NCI-H526 treated with DMSO at 0.1 percent for 48 hours (cell line): ENCODE measurements around the gene SFR1.

ENCODE experiments used
- DNase-seq: peaks from one replicate; lab custom pipeline; 2025; lab: John Stamatoyannopoulos, UW

The SFR1 gene, protein sequence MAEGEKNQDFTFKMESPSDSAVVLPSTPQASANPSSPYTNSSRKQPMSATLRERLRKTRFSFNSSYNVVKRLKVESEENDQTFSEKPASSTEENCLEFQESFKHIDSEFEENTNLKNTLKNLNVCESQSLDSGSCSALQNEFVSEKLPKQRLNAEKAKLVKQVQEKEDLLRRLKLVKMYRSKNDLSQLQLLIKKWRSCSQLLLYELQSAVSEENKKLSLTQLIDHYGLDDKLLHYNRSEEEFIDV

DNA sequence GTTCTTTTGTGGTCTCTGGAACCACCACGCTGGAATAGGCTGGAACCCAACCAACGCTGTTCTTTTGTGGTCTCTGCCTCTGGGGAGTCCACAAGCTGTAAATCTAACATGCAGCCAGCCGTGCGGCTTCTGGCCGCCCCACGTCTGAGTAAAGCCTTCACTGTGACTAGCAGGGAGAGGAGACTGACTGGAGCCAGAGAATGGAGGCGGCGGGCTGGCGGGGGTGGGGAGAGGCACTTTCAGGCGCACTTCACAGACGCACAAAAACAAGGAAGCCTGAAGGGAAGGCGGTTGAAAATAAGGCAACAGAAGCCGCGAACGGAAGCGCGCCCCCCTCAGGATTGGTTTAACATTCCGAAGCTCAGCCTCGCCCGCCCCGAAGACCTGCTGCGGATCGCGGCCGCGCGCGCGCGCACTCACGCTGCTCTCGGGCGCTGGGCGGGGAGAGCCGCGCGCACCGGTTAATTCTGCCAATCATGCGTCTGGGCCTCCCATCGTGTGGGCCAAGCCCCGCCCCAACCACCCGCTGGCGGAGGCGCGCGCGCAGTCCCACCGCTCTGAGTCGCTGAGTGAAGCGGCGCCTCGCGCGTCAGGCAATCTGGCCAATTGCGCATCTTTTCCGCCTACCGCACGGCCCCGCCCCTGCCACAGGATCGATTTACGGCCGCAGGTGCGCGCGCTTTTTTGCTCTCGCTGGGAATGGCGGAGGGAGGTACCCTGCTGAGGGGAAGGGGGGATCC lies at the start of gene SFR1:
Gene SFR1, plus strand, starts transcription at position 687 of the 740 bp plus-strand sequence. Its CDS starts 13 bp downstream, at position 700.
- peak; percentile 93 for DNase-seq

DNA sequence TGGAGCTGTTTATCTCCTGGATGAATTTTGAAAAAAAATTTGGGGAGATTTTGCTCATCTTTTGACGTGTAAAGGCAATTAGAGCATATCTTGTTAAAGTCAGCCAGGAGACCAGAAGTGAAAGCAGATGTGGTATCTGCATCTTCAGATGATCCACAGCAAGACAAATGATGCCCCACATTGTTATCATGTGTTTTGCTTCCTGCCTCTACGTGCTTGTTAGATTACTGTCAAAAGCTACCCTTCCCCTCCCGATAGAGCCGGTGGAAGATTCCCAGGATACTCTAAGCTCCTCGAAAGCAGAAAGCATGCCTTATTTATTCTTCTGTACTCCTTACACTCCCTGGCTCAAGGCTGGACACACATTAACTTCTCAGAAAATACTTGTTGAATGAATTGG lies 49.2 kb upstream of the SFR1 start:
- no peak for DNase-seq

DNA sequence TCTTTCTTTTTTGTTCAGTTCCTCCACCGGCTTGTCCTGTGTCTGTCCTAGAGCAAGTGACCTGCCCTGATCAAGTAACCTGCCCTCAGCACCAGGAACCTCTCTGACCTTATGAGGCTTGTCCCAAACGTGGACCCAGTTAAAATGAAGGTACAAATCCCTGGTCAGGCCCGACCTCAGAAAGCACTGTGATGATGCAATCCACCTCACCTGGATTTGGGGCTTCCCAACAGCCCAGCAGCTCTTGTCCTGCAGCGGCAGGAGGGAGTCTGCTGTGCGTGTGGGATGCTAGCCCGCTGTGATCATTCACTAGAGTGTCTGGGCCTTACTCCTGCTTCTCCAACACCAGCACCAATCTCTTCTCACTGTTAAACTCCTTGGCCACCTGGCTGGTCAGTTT lies 47.5 kb upstream of the SFR1 start:
- no peak for DNase-seq

DNA sequence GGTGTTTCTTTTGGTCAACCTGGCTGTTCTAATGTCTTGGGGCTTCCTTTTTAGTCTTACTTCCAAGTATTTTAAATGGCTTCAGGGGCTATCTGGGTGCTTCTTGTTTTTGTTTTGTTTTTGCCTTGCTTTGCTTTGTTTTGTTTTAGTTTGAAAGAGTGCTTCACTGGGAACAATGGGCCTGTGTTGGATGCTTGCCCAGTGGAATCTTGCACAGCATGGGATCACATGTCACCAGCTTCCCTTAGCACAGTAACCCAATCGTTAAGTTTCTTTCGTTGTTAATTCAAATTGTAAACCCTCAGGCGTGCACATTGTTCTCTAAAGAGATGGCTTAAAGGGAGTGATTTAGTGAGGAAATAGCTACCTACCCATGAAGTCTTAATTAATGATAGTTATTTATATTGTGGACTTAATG lies 45.2 kb upstream of the SFR1 start:
- DNase-seq = no peak

DNA sequence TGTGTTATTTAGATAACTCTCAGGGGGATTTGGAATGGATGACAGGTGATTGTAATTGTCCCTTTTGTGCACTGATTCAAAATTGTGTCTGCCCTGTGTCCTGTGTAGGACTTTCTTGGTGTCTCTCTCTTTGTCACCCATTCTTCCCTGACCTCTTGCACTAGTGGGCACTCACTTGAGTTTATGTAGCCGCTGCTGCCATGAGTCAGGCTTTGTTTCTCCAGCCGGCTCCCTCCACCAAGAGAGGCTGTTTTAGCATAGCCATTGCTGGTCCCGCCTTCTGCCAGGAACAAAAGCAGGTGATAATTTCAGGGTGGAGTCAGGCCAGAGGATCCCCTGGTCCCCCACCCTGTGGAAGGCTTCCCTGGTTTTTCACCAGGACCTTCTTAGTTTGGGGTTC lies 44.7 kb upstream of the SFR1 start:
- no peak for DNase-seq

DNA sequence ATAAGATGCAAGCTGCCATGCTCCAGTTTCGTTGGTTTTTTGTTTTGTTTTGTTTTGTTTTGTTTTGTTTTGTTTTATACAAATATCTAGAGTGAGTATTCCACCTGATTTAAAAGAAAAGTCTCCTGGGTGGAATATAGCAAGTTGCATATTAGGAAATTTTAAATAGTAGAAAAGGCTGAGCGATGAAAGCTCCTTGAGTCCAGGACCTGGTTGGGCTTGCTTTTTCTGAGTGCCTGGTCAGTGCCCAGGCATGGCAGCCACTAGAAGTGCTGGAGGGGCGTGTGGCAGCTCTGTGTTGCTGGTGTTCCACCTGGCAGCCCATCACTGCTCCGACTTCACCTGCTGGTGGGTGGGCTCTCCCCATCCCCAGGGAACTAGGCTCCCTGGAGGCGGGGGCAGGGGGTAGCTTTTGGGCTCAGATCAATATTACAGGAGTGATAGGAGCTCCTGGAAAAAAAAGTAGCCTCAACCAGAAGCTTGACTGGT lies 44.3 kb upstream of the SFR1 start:
- no peak for DNase-seq

DNA sequence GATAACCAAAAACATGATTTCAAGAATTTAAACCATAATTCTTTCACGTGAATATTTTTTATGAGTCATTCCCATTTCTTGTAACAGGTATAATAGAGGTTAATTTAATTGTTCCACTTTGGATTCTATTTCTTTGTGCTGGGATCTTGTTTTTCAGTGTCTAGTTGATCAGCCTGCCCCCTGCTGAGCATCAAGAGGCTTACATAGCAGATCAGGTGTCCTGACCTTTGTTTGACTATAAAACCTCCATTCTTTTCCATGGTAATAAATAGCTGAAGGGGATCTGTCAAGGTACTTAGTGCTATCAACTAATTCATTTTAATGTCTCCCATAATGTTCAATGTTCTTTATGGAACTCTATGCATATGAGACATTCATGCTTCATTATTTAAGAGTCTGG lies 41.2 kb upstream of the SFR1 start:
- DNase-seq = no peak

DNA sequence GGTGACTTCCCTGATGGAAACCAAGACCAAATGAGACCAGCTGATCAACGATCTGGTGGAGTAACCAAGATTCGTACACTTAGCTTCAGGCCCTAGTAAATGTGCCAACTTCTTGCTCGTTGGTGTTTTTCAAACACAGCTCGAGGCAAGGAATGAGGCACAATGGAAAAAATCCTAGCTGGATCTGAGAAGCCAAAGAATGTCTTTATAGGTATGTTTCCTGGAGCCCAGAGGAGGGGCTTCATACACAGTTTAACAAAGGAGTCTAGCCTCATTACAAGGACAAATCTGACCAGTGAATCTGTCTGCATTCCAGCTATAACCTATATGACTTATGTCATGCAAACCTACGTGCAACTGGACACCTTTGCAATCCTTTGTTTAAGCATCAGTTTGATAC lies 40.0 kb upstream of the SFR1 start:
- no peak for DNase-seq

DNA sequence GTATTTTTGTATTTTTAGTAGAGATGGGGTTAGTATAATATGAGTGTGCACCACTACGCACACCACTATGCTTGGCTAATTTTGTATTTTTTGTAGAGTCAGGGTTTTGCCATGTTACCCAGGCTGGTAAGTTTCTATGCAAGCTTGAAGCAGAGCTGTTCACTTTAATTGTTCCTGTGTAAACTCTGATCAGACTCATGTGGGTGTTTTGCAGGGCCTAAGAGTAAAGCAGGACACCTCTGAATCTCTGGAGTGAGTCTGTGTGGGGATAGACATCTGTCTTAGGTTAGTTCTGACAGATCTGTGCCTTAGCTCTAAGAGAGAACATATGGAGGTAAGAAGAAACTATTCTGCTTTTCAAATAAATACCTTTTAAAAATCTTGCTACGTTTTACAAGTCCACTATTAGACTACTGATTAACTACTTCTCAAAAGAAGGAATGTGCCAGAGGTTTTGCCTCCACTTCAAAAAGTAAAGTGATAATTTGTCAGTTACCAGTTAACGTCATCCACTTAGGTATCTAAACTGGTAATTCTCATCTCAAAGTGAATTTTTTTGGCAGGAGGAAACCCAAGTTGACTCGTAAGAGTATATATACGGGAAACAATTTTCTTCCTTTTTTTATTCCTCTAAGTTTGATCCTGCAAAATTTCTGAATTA lies 37.4 kb upstream of the SFR1 start:
- DNase-seq = no peak

DNA sequence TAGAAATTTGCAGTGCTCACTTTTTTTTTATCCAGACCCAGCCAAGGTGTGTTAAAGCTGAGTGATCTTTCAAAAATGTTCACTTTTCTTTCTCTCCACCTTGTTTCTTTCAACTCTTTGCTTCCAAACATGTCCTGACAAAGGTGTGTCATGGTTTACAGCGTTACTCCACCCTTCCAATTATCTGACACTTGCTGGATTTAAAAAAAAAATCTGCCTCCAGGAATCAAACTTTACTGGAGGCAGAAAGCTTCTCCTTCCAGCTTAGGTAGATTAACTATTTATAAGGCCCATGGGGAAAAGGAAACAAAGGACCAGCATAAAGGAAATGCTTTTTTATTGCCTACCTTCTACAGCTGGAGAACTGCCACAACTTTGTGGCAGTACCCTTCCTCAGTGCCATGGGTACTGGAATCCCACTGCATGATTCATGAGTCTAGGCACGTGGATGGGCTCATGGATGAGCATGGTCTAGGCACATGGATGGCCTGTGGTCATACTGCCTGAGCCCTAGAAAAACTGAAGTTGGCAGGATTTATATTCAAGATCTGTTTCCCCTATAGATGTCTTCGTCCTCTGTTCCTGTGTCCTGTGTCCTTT lies 36.1 kb upstream of the SFR1 start, which contains the start of gene COL17A1:
Gene COL17A1, minus strand, starts transcription at position 80 of the 600 bp plus-strand sequence. CDS start 5,207 bp downstream, outside the sequence.
- DNase-seq = no peak

DNA sequence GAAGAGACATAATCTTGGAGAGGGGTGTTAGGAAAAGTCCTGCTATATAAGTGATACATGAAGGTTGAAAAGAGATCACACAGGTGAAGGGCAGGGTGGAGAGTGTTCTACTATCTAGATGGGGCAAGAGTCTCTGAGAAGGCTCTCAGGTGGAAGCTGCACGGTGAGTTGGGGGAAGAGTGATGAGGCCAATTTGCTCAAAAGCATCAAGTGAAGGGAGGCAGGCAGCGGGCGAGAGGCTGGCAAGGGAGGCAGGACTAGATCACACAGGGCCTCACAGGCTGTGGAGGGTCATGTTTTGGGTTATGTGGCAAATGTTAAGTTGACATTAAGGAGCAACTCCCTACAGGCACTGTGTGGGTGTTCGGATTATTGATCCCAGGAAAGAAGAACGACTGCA lies 33.7 kb upstream of the SFR1 start:
- DNase-seq = no peak

DNA sequence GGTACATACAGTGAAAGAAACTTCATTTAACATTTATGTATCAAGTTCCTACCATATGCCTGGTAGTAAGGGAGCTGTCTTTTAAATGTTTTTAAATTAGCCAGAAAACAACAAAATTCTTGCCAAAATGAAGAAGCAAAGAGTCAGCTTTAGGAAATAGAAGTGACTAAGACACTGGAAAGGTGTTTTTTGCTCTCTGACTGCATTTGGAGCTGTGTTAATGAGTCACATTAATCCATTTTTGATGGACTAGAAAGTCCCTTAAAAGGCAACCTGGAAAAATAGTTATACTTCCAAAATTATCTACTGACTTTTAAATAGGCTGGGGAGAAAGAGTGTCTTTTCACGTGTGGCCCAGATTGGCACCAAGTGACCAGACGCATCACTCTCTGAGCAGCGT lies 32.4 kb upstream of the SFR1 start:
- no peak for DNase-seq

DNA sequence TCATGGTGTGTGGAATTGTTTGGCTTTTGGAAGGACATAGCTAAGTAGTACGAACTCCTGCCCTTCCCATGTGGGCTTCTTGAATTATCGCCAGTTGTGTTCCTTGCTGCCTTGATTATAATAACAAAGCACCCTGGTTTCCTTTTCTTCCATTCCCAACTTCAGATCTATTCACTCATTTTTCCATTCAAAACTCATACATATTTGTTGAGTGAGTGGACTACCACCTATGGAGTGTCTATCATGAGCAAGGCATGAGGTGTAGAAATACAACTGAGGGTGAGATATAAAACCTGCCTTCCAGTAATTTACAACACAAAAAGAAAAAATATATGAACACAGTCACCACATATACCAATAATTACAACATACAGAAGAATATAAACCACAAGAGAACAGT lies 31.4 kb upstream of the SFR1 start:
- DNase-seq = no peak

DNA sequence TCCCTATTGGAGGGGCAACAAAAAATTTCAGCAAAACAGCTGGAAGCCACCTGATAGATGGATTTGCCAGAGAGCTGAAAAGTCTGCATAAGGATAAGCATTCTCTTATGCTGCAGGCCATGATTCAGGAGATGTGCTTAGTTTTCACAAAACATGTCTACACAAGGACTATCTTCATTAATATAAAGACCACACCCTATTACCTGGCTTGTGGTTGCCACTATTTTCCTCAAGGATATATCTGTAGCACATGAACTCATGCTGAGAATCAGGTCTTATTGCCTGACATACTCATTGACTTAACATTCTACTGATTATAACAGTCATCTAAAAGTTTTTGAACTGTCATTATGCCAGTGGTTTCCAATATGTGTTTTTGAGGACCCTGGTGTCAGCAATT lies 29.2 kb upstream of the SFR1 start:
- no peak for DNase-seq

DNA sequence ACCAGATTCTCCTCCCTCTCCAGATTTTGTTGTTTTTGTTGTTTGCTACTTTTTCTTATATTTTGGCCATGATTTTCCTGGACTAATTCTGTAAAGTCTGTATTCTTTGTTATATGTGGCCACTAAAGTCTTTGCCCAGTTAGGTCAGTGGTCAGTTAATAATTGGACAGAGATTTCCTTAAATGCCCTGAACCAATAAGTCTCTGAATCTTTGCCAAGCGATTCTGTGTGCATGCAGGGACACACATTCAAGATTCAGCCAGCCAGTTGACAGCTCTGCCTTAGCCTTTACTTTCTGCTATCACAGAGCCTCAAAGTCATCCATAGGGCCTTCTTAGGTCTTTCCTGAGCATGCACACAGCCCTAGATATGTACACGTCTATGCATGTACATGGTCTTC lies 25.3 kb upstream of the SFR1 start:
- DNase-seq = no peak

DNA sequence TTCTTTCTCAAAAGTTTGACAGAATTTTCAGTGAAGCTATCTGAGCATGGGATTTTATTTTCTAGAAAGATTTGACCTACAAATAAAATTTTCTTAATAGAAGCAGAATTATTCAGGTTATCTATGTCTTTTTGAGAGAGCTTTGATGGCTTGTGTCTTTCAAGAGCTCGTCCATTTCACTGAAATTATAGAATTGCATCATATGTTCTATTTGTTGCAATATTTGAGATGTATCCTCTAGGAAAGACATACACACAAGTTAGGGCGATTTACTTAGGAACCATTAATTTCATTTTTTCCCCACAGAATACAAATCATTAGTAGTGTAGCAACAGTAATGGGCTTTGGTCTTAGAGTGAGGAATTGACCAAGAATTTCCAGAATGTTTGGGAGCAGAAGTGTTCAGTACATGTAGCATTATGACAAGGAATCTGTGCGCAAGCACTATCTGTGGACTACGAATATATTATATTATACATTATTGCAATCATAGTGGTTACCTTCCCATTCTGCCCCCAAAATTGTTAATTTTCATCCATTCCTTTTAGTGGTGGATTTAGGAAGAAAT lies 23.5 kb upstream of the SFR1 start:
- DNase-seq = no peak

DNA sequence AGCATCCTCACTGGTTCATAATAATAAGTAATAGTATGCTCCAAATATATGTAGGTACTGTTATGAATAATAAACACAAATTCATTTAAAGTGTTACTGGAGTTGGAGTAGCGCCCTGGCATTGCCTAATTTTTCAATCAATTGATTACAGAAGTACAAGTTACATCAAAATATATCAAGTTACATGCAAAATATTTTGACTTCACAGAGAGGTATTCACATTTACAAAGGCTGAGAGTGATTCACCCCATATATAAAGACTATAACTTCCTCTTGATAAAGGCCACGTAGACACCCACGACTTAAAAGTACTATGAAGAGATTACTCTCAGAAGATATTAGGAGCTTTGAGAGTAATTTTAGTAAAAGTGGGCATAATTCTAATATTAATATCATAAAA lies 22.7 kb upstream of the SFR1 start:
- DNase-seq = no peak

DNA sequence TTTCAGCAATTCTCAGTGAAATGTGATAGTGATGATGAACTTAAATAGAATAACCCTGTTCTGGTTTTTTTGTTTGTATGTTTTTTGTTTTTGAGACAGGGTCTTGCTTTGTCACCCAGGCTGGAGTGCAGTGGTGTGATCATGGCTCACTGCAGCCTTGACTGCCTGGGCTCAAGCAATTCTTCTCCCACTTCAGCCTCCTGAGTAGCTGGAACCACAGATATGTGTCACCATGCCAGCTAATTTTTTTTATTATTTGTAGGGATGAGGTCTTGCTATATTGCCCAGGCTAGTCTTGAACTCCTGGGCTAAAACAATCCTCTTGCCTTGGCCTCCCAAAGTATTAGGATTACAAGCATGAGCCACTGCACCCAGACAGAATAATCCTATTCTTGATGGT lies 22.0 kb upstream of the SFR1 start:
- DNase-seq = no peak

DNA sequence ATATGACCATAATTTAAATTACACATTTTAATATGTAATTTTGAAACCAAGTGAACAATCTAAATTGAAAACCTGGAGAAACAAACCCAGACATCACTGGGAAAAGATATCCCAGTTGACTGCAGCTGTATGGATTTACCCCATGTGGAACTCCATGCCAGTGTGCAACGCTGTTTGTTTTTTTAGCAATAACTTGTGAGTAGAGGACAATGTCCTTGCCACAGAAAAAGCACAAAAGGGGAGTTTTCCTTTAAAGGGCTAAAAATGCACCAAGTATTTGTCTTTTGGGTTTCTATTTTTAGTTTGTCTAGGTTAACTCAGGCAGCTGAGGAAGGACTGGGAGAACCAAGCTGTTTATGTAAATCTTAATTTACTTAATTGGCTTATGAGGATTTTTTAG lies 21.2 kb upstream of the SFR1 start:
- DNase-seq = no peak

DNA sequence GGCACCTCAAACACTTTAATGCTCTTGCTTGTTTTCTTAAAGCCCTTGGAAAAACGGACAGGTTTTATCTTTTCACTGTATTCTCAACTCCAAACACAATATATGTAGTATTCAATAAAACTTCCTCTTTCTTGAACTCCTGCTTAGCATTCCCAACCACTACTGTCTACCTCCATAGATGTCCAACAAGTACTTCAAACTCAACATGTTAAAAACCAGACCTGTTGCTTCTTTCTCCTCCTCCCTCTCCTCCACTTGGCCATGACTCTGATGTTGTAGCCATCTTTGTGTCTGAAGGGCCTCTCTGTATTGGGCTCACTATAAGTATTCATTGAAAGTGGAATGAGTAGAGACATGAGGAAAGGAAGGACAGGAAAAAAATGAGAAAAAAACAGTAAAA lies 20.1 kb upstream of the SFR1 start:
- no peak for DNase-seq

DNA sequence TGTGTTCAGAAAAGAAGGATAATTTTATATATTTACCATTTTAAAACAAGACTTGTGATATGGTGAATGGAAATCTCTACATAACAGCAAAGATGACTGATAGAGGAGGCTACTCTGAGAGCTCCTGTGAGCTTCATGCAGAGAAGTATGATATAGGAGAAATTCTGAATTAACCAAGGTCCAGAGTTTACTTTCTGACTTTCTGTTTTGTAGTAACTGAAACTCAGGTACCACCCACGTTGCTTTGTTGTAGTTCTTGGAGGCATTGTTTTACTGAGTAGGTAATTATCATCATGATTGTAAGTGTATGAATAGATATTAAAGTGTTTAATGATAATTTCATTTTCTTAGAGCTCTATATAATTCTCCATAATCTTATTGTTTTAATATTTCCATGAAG lies 18.0 kb upstream of the SFR1 start:
- no peak for DNase-seq

DNA sequence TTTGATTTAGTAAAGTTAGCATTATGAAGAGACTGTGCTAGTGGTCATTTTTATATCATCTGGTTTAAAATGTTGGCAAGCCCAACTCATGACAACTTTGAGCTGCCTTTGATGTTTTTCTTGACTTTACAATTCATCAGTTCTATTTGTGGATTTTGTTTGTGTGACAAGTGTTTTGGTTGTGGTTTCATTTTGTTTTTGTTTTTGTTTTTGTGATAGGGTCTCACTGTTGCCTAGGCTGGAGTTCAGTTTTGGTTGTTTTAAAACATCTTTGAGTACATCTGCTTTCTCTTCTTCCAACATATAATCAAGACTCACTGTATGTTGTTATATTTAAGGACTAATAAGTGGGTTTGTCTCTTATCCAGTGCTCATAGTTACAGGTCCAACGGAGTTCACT lies 17.6 kb upstream of the SFR1 start:
- no peak for DNase-seq
